Adrenal gland (tissue), 5 donors: ENCODE results near the gene ALG14.

Experiments used
- CTCF ChIP-seq, 6 experiments: fragments of 450-650 bp in 4 of 6; fragments of 200-600 bp in 2 of 6; sonication (generic) in 1 of 6; IDR thresholded peaks; 1 replicate in 5 of 6; 2 replicates in 1 of 6; pipeline versions ENCODE4 v1.5.1 to v1.8.0; 2016 to 2021; ENCODE audit warnings: antibody characterized with exemption in 6 of 6, mild to moderate bottlenecking in 2 of 6, moderate library complexity in 1 of 6
- POLR2A ChIP-seq, 2 donors: fragments of 450-650 bp; IDR thresholded peaks; one replicate each; pipeline ENCODE4 v1.6.1; 2017; ENCODE audit warnings: antibody characterized with exemption in 2 of 2, mild to moderate bottlenecking in 2 of 2, moderate library complexity in 1 of 2
- donor health status: DM: no; HTN: no; CAD: no.

DNA sequence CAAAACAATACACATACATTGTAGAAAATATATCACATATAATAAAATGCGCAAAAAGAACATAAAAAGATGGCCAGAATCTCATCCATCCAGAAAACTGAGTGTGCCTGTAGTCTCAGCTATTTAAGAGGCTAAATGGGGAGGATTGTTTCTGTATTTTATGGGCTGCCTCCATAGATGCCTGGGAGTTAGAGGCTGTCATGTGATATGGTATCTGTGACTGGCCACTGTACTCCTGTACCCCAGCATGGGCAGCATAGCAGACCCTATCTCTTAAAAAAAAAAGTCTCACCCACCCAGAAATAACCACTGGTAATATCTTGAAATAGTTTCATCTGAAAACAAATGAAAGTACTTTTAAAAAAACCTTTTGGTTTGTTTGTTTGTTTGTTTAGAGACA lies 40.9 kb upstream of the ALG14 start:
- TF ChIP-seq CTCF (IDR thresholded peaks at IDR 0.05) (no peak), POLR2A (IDR thresholded peaks at IDR 0.05) (no peak)
